Brain pericyte (primary cell): ENCODE data around the gene VAV2.

Experiments used
- DNase-seq: peaks from one replicate; pipeline ENCODE4 v3.0.0-alpha.2; 2012; ENCODE audit warnings: low read depth, low spot score

VAV2 gene

DNA sequence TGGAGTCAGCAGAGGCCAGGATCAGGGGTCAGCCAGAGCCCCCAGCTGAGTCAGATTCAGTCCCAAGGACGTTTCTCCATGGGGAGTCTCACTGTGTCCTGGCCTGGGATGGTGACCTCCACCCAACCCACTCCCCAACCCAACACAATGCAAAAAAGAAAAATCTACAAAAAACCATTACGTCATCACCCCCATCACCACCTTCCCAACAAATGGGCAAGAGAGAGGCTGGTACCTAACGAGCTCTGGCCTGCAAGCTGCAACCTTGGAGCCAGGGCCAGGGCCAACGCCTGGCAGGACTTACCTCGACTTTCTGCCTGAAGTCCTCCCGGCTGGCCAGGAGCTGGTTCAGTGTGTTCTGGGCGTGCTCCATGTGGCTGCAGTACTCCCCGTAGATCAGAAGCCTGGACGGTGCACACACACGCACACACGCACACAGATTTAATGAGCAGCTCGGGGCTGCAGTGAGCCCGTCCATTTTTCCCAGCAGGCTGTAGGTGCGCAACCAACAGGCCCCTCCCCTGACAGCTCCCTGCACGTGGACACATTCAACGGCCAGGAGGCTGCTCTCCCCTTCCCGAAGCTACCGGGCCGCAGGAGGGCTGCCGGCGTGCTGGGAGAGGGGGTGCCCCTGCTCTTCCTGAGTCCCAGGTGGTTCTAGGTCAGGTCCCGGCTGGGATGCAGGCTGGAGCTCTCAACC, 194.6 kb downstream of the VAV2 start:
- no peak for DNase-seq

DNA sequence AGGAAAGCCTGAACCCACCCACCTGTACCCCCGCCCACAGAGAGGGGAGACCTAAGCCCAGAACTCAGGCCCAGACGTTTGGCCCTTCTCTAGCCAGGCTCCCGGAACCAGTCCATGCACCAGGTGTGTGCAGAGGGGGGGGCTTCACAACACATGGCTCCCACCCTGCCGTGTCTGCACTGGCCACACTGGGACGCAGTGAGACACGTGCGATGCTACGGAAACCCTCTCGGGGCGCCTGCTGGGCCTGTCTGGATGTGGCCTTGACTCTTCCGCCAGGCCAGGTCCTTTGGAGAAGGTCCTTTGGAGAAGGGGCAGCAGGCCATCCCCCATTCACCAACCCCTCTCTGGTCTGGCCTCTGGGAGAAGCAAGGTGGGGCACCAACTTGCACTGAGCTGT, 195.6 kb downstream of the VAV2 start:
- DNase-seq = no peak

DNA sequence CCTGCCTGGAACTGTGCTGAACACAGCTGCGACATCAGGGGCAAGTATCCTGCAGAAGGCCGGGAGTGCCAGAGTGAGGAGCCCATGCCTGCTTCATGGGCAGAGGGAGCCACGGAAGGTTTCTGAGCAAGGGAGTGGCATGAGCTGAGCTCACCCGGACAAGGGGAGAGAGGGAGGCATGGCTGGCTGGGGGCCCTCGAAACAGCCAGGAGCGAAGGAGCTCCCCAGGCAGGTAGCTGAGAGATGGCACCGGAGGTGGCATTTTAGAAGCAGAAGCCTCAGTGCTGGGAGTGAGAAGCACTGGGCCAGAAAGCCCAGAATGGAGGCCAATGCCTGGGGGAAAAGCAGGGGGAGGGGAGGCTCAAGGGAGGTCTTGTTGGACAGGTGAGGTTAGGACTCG, 197.1 kb downstream of the VAV2 start:
- DNase-seq = no peak

DNA sequence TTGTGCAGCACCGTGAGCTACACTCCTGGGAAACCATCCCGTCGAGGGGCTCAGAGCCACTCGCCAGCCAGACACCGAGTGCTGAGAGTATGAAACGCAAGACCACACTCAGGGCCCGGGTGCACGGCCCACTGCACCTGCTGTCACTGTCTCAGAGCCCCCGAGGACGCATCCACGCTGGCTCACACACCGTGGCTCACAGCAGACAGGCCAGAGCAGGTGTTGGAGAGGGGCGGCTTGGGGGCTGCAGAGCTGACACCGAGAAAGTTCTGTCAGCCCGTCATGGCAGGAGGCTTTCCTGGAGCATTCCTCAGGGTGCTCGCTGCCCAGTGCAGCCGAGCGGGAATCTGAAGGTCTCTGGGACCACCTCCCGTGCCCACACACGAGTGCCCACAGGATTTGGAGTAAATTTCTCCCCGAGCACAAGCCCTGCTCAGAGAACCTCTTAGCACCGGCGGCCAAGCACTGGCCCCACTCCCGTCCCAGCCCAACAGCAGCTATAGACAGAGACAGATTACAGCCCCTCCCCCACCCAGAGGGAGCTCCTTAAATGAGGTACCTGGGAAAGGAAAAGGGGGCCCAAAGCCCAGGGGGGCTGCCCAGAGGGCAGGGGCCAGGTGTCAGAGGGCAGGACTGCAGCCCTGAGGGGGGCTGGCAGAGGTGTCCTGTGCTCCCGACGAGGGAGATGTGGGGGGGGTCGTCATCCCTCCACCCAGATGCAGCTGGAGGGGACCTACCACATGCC, 197.9 kb downstream of the VAV2 start:
- no peak for DNase-seq

DNA sequence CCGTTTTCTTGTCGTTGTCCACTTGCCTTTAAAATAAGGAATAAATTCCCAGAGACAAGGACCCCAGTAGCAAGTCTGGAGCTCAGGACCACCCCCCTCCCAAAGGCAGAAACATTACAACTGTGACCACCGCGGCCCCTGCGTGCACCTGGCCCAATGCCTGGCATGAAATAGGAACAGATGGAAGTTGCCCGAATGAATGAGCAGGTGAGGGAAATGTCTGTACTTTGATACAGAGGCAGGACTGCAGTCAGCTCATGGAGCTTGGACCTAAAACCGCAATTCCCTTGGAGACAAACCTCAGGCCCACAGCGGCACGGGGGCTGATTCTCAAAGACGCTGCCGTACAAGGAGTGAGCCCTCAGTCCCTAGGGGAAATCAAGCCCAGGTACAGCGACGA, 198.7 kb downstream of the VAV2 start:
- DNase-seq = no peak

DNA sequence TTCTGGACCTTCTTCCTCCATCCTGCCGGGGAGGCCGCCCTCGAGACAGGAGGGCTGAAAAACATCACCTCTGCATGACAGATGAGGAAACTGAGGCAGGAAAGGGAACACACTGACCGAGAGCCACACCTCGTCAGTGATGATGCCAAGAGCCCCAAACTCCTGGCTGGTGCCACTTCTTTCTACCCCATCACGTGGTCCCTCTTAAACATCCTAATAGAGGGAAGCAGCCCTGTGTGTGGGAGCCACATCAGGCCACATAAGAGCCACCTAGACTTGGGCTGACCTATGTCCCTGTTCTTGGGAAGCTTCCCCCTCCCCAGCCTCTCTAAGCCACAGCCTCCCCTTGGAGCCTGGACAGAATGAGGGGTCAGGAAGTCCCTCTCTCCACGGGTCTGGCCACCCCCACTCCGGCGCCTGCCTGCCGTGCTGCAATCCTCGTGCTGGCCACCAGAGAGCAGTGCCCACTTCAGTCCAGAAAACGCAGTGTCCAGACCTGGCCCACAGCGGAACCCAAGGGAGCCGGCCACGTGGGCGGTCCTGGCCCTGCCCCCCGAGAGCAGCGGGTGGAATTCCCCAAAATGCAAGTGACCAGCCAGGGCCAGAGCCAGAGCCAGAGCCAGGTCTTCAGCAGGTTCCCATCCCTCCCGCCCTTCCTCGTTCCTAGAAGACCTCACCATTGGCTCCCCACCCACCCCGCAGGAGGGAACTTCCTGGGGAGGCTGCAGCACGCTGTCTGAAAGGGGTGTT, 199.2 kb downstream of the VAV2 start:
- DNase-seq = no peak

DNA sequence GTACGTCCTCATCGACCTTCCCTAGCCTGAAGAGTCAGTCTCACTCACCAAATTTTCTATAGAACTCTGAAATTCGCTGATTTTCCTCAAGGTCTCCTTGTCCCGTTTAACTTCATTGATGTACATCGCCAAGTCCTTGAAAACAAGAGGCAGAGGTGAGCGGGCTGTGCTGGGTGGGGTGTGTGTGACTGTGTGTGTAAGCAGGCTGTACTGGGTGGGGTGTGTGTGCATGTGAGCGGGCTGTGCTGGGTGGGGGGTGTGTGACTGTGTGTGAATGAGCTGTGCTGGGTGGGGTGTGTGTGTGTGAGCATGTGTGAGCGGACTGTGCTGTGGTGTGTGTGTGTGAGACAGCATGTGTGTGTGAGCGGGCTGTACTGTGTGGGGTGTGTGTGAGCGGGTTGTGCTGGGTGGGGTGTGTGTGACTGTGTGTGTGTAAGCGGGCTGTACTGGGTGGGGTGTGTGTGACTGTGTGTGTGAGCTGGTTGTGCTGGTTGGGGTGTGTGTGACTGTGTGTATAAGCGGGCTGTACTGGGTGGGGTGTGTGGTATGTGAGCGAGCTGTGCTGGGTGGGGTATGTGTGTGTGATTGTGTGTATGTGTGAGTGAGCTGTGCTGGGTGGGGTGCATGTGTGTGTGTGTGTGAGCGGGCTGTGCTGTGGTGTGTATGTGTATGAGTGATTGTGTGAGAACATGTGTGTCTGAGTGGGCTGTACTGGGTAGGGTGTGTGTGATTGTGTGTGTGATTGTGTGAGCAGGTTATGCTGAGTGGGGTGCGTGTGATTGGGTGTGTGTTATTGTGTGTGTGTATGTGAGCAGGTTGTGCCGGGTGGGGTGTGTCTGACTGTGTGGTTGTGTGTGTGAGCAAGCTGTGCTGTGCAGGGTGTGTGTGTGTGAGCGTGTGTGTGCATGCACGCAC, 200.1 kb downstream of the VAV2 start:
- DNase-seq = no peak

DNA sequence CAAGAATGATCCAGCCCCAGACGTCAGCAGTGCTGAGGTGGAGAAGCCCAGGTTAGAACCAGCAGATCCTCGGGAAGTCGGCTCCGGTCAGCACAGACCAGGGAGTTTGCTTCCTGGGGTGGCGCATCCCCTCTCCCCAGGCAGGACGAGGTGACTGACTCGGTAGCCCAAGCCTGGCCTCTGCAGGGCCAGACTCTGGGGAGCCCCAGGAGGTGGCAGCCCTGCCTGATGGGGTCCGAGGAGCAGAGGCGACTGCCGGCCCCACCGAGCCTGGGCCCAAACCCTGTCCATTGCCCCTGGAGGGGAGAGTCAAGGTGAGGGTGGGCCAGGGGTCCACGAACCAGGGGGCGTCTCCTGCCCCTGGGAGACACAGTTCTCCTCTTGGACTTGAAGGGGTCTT, 201.1 kb downstream of the VAV2 start:
- no peak for DNase-seq

DNA sequence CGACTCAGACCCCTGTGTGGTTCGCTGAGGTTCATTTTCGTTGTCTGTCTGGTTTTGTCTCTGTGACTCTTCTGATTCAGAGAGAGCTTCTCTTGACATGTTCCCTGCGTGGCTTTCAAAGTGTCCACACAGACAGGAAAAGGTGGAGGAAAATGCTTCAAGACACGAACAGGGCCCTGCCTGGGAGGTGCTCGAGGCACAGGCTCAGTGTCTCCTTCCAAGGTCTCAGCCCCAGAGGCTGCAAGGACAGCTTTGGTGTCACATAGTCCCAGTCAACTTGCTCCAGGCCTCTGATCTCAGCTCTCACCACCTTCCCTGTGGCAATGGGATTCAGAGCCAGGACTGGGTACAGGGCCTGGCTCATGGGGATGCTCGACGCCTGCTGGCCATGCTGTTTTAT, 202.3 kb downstream of the VAV2 start:
- no peak for DNase-seq

DNA sequence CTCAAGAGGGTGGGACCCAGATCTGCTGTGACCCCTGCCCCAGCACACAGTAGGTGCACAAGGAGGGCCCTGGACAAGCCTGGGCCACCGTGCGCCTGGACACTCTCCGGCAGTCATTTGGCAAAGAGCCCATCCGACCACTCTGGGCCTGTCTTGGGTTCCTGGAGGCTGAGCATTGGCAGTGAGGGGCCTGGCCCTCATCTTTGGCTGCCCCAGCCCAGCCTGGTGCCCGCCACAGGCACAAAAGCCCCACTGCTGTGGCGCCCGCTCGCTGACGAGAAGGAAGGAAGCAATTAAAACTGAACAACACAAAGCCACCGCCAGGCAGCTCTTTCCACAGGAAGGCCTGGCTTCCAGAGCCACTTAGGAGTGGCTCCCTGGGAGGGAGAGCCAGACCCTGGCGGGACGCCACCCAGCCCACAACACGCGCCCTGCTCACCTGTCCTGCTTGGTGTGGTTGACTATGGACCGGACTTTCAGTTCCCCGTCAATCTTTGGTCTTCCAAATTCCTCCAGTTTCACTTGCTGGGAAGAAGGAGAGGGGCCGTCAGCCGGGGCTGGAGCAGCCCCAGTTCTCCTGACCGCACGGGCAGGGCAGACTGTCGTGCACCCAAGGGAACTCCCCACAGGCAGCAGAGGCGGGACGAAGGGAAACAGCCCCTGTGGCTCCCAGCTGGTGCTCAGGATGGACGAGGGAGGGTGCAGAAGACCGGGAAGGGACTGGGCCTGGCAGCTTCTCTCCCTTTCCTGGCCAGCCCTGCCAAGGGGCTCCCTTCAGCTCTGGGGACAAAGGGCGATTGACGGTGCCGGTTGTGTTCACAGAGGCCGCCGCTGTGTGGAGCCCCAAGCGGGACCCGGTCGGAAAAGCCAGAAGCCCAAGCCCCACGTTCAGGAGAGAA, 203.1 kb downstream of the VAV2 start:
- no peak for DNase-seq

DNA sequence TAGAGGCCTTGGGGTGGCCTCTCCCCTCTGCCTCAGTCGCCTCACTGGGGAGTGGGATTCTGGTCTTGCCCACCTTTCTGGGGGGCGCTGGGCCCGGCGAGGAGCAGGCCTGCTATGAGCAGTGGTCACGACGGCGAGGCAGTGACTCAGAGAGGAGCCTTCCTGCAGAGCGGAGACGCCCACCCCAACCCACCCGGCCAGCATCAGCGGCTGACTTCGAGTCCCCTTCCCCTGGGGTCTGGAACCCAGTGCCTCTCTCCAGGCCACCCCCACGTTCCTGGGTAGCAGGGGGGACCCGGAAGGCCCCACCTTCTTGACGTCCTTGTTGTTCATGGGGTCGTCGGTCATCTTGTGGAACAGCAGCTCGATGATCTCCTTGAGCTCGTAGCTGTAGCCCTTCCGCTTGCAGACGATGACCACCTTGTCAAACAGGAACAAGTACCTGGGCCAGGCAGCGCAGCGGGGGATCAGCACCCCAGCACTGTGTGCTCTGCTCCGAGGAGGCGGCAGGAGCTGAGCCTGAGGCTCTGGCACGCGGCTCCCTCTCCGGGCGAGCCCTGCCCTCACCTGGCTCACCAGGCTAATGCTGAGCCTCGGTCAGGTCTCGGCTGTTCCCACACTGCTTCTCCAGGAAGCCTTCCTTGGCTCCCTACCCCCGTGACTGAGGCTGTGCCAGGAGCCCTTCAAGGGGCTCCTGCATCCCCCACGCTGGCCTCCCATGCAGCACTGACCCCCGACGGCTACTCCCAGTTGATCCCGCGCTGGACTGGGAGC, 203.9 kb downstream of the VAV2 start:
- DNase-seq = no peak

DNA sequence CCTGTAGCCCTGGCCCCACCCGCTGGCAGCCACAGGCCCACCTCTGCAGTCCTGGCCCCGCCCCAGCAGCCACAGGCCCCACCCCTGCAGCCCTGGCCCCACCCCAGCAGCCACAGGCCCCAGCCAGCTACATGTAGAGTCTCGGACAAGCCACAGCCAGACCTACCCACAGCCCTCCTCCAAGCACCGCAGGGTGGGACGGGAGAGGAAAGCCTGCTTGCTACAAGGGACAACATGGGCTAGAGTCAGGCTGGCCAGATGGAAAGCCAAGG, 204.4 kb downstream of the VAV2 start:
- DNase-seq = no peak

DNA sequence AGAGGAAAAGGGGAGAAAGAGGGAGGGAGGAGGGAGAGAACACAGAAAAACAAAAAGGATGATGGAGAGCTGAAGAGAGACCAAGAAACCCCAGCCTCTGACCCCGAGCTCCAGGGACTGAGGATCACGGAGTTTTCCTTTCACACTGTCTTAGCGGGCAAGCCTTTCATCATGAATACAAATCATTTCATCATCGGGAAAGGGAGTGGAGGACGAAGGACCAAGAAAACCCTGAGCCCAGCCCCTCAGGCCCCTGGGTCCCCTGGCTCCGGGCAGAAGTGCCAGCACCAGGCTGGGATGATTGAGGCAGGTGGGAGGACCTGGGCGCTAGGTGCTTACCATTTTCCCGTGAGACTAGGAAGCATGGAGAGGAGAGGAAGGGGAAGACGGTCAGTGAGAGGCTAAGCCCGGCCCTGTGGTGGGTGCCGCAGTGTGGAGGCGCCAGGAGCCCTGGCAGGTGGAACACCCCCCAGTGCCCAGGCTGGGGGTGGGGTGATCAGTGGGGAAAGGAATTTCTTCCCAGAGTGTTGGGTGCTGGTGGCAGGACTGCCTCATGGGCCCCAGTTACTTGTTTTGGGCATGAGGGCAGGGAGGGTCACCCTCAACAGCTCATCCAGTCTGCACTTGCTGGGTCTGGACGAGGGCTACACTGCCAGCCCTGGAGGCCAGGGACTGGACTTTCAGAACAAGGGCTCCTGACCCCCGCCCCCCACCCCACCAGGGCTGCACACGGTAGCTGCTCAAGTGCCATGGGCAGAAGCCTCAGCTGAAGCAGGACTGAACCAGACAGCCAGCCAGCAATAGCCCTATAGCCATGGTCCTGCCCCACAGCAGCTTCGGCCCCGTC, 205.0 kb downstream of the VAV2 start:
- DNase-seq = no peak

DNA sequence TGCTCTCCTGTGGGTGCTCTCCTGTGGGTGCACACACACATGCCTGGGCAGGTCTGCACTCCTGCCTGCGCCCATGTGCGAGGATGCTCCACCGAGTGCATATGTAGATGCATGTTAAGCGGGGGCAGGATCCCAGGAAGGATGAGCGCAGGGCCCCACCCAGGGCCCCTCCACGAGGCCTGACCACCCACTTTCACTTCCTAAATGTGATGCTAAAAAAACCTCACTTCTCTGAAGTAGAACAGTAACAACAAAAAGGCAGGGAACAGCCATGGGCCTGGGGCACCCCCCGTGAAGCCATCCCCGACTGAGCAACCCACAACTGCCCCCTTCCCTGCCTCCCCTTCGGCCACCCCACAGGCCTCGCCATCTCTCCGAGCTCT, 205.8 kb downstream of the VAV2 start:
- no peak for DNase-seq

DNA sequence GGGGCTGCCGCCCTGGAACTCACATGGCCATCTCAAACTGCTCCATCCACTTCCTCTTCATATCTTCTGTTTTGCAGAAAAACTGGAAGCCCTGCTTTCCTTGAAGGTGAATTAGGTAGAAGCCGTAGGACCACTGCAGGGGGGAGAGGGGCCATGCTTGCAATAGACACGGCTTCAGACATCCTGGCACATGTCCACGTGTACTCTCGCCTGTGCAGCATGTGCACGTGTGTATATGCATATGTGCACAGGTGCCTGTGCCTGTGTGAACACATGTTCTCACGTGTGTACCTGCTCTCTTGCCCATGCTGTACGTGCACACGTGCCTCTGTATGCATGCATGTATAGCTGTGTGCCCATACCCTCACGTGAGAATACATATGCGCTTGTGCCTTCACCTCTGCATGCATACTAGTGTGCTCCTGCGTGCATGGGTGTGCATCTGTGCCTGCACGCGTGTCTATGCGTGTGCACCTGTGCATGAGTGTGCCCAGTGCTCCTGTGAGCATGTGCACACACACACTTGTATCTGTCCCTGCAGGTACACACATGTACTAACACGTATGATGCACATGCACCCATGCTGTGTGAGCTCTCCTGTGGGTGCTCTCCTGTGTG, 206.3 kb downstream of the VAV2 start:
- no peak for DNase-seq

DNA sequence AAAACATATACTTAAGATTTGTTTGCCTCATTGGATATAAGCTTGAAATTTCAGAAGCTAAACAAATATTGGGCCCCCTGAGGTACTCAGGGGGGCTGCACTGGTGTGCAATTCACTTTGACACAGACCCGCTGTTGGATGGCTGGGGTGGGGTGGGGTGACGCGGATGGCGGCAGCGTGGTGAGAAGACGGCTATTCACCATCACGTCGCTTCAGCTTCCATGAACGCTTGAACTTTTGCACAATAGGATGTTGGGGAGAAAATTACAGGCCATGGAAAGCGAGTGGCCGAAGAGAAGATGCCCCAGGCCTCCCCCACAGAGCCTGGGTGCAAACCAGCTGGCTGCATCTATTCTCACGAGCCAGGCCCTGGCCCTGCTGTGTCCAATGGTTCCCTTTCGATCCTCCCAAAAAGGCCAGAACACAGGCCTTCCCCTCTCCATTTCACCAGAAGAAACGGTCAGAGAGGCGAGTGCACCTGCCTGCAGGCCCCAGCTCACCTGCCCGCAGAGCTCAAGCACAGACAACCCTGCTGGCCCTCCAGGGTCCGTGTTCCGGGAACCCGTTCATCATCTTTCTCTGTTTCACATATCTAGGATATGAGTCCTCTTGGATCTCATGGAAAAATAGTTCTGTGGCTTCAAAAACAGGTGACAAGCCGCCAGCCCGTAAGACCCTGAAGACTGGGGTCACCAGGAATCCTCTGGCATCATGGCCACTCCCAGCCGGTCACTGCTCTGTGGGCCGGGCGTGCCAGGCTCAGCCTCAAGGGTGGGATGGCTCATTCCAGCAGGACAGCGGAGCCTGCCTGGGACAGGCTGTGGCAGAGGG, 207.2 kb downstream of the VAV2 start:
- DNase-seq = no peak

DNA sequence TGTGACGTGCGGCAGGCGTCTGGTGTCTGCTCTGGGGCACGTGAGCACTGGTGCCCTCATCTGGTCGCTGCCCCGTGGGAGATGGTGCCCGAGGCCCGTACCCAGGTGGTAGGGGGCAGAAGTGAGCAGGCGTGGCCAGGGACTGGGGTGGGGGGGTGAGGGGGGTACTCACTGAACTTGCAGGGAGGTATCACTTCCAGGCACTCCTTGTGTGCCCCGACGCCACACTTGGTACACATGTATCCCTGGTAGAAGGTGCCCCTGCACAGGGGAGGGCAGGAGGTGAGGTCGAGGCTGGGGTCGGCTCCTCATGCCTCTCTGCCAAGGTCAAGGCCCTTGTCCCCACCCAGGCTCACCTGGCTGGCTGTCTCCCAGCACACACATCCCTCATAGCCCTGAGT, 208.8 kb downstream of the VAV2 start:
- DNase-seq = no peak
